ENCODE results near the gene CRYBA2.

- TF ChIP-seq CTCF (IDR thresholded peaks at IDR 0.05; ENCODE audit: low read length), result no peak
- TF ChIP-seq EZH2 (IDR thresholded peaks at IDR 0.05; ENCODE audit: borderline replicate concordance, low read length), result no peak
These were observed 25.5 kb upstream of the CRYBA2 start for GRCh38 chr2:219018726-219019125.

All from OCI-LY1 (cell line).